PC-9 (cell line): ENCODE measurements around the gene MON1A.

ENCODE experiments used
- CTCF ChIP-seq: fragments of 200-600 bp; sonication (generic); conservative IDR thresholded peaks from 2 replicates; pipeline ENCODE4 v1.6.1; 2017; ENCODE audit warnings: mixed run types, antibody characterized with exemption, mild to moderate bottlenecking, moderate library complexity
- EZH2 ChIP-seq: fragments of 200-600 bp; sonication (generic); IDR thresholded peaks from 2 replicates; pipeline ENCODE4 v1.8.0; 2017; ENCODE audit warnings: antibody characterized with exemption, low read depth

- no peak for TF ChIP-seq EZH2
- no peak for TF ChIP-seq CTCF
Observed at GRCh38 chr3:49872801-49873281, 56.8 kb downstream of the MON1A start.
